HEK293 (cell line): ENCODE data around the gene ALOXE3.

Experiments used
- ATF2 ChIP-seq: fragments of 450-650 bp; formaldehyde crosslinking; IDR thresholded peaks from 2 replicates; pipeline ENCODE4 v1.5.1; 2016; ENCODE audit warnings: missing biosample characterization, missing genetic modification characterization, low read depth
- ELK4 ChIP-seq: IDR thresholded peaks from 2 replicates; pipeline ENCODE4 v1.6.1; 2011; ENCODE audit warnings: mild to moderate bottlenecking, low read depth, low read length, borderline replicate concordance
- GFI1B ChIP-seq: fragments of 450-650 bp; formaldehyde crosslinking; IDR thresholded peaks from 2 replicates; pipeline ENCODE4 v1.5.1; 2016; ENCODE audit warnings: missing biosample characterization, missing genetic modification characterization
- GLIS2 ChIP-seq: fragments of 450-650 bp; formaldehyde crosslinking; IDR thresholded peaks from 2 replicates; pipeline ENCODE4 v1.5.1; 2016; ENCODE audit warnings: missing biosample characterization, missing genetic modification characterization
- HOXC10 ChIP-seq: sonication (generic); formaldehyde crosslinking; IDR thresholded peaks from 2 replicates; pipeline ENCODE4 v1.8.1; 2023; ENCODE audit warnings: mild to moderate bottlenecking, missing genetic modification reagents
- KLF1 ChIP-seq: fragments of 450-650 bp; formaldehyde crosslinking; IDR thresholded peaks from 2 replicates; pipeline ENCODE4 v1.5.1; 2016; ENCODE audit warnings: missing biosample characterization, missing genetic modification characterization
- KLF9 ChIP-seq: fragments of 450-650 bp; formaldehyde crosslinking; IDR thresholded peaks from 2 replicates; pipeline ENCODE4 v1.5.1; 2016; ENCODE audit warnings: missing biosample characterization, missing genetic modification characterization, low read depth
- MEIS1 ChIP-seq: sonication (generic); formaldehyde crosslinking; IDR thresholded peaks from 2 replicates; pipeline ENCODE4 v1.8.1; 2022; ENCODE audit warnings: missing genetic modification reagents, mild to moderate bottlenecking, borderline replicate concordance
- MZF1 ChIP-seq: fragments of 450-650 bp; formaldehyde crosslinking; IDR thresholded peaks from 2 replicates; pipeline ENCODE4 v1.5.1; 2017; ENCODE audit warnings: missing biosample characterization, missing genetic modification characterization, borderline replicate concordance
- PATZ1 ChIP-seq: fragments of 450-650 bp; formaldehyde crosslinking; IDR thresholded peaks from 2 replicates; pipeline ENCODE4 v1.5.1; 2016; ENCODE audit warnings: missing biosample characterization, missing genetic modification characterization
- YY2 ChIP-seq: fragments of 450-650 bp; formaldehyde crosslinking; IDR thresholded peaks from 2 replicates; pipeline ENCODE4 v1.5.1; 2016; ENCODE audit warnings: missing biosample characterization, missing genetic modification characterization
- ZBTB21 ChIP-seq: fragments of 450-650 bp; formaldehyde crosslinking; IDR thresholded peaks from 2 replicates; pipeline ENCODE4 v1.5.1; 2017; ENCODE audit warnings: missing biosample characterization, missing genetic modification characterization
- ZBTB8A ChIP-seq: fragments of 450-650 bp; formaldehyde crosslinking; IDR thresholded peaks from 2 replicates; pipeline ENCODE4 v1.5.1; 2016; ENCODE audit warnings: missing biosample characterization, missing genetic modification characterization
- ZFHX2 ChIP-seq: fragments of 450-650 bp; formaldehyde crosslinking; conservative IDR thresholded peaks from 2 replicates; pipeline ENCODE4 v1.5.1; 2016; ENCODE audit warnings: missing biosample characterization, missing genetic modification characterization
- ZNF121 ChIP-seq: fragments of 450-650 bp; formaldehyde crosslinking; IDR thresholded peaks from 2 replicates; pipeline ENCODE4 v1.5.1; 2016; ENCODE audit warnings: missing biosample characterization, missing genetic modification characterization
- ZNF155 ChIP-seq: fragments of 450-650 bp; formaldehyde crosslinking; IDR thresholded peaks from 2 replicates; pipeline ENCODE4 v1.5.1; 2016; ENCODE audit warnings: missing biosample characterization, missing genetic modification characterization
- ZNF274 ChIP-seq, 2 experiments: fragments of 200-500 bp in 1 of 2; fragments of 450-650 bp in 1 of 2; sonication (Bioruptor generic) in 1 of 2; formaldehyde crosslinking in 1 of 2; IDR thresholded peaks; 2 replicates each; pipeline versions ENCODE4 v1.5.1 to v1.6.1; 2014 to 2016; ENCODE audit warnings: borderline replicate concordance in 1 of 2, inconsistent platforms in 1 of 2, low read length in 1 of 2, missing biosample characterization in 1 of 2, missing genetic modification characterization in 1 of 2
- ZNF302 ChIP-seq: fragments of 450-650 bp; formaldehyde crosslinking; IDR thresholded peaks from 2 replicates; pipeline ENCODE4 v1.5.1; 2016; ENCODE audit warnings: missing biosample characterization, missing genetic modification characterization, low read depth
- ZNF311 ChIP-seq: fragments of 450-650 bp; formaldehyde crosslinking; IDR thresholded peaks from 2 replicates; pipeline ENCODE4 v1.5.1; 2017; ENCODE audit warnings: missing biosample characterization, missing genetic modification characterization, borderline replicate concordance
- ZNF37A ChIP-seq: fragments of 450-650 bp; IDR thresholded peaks from 2 replicates; pipeline ENCODE4 v1.5.1; 2018; ENCODE audit warnings: missing biosample characterization, missing genetic modification characterization
- ZNF423 ChIP-seq: fragments of 450-650 bp; formaldehyde crosslinking; IDR thresholded peaks from 2 replicates; pipeline ENCODE4 v1.5.1; 2016; ENCODE audit warnings: missing biosample characterization, missing genetic modification characterization
- ZNF561 ChIP-seq: fragments of 450-650 bp; IDR thresholded peaks from 2 replicates; pipeline ENCODE4 v1.5.1; 2018; ENCODE audit warnings: missing biosample characterization, missing genetic modification characterization, borderline replicate concordance
- ZNF571 ChIP-seq: fragments of 450-650 bp; formaldehyde crosslinking; IDR thresholded peaks from 2 replicates; pipeline ENCODE4 v1.5.0; 2017; ENCODE audit warnings: missing biosample characterization, missing genetic modification characterization
- ZNF623 ChIP-seq: fragments of 450-650 bp; formaldehyde crosslinking; IDR thresholded peaks from 2 replicates; pipeline ENCODE4 v1.5.1; 2016; ENCODE audit warnings: missing biosample characterization, missing genetic modification characterization
- ZNF658 ChIP-seq: fragments of 450-650 bp; formaldehyde crosslinking; IDR thresholded peaks from 2 replicates; pipeline ENCODE4; 2016; ENCODE audit warnings: missing biosample characterization, missing genetic modification characterization
- ZNF768 ChIP-seq: fragments of 450-650 bp; formaldehyde crosslinking; IDR thresholded peaks from 2 replicates; pipeline ENCODE4 v1.5.1; 2018; ENCODE audit warnings: missing biosample characterization, mild to moderate bottlenecking, missing genetic modification characterization
- ZNF776 ChIP-seq: fragments of 450-650 bp; formaldehyde crosslinking; IDR thresholded peaks from 2 replicates; pipeline ENCODE4 v1.5.0; 2017; ENCODE audit warnings: missing biosample characterization, missing genetic modification characterization, borderline replicate concordance
- ZSCAN23 ChIP-seq: fragments of 450-650 bp; formaldehyde crosslinking; IDR thresholded peaks from 2 replicates; pipeline ENCODE4 v1.5.1; 2016; ENCODE audit warnings: missing biosample characterization, missing genetic modification characterization
- TF ChIP-seq, protein P1 (sequence below): fragments of 450-650 bp; IDR thresholded peaks from 2 replicates; pipeline ENCODE4 v1.5.1; 2018; ENCODE audit warnings: missing biosample characterization, mild to moderate bottlenecking, missing genetic modification characterization
- TF ChIP-seq, protein P2 (sequence below): fragments of 450-650 bp; formaldehyde crosslinking; IDR thresholded peaks from 2 replicates; pipeline ENCODE4 v1.5.1; 2016; ENCODE audit warnings: missing biosample characterization, missing genetic modification characterization
- TF ChIP-seq, protein P3 (sequence below): fragments of 450-650 bp; formaldehyde crosslinking; IDR thresholded peaks from 2 replicates; pipeline ENCODE4; 2016; ENCODE audit warnings: missing biosample characterization, missing genetic modification characterization

Gene ALOXE3

GRCh38 chr17:8162997-8163977 lies 45.0 kb upstream of the ALOXE3 start (continued):
- TF ChIP-seq ZBTB21 (tag by site-specific recombination) (no peak), YY2 (tag by site-specific recombination) (no peak), KLF9 (tag by site-specific recombination) (peak; percentile 16; the same call in 1 of the 2 replicates), GLIS2 (tag by site-specific recombination) (peak; percentile 67), PATZ1 (tag by site-specific recombination) (peak; percentile 75), KLF1 (tag by site-specific recombination) (peak; percentile 70; the same call in 1 of the 2 replicates), ZFHX2 (tag by site-specific recombination) (peak; percentile 72), MZF1 (tag by site-specific recombination) (no peak), GFI1B (tag by site-specific recombination) (no peak), ZNF768 (no peak), ZNF423 (no peak), ZNF658 (tag by site-specific recombination) (no peak), HOXC10 (CRISPR knock-in tag) (no peak), ZNF302 (tag by site-specific recombination) (no peak), ZNF311 (no peak), ZNF121 (tag by site-specific recombination) (no peak), ZNF155 (tag by site-specific recombination) (no peak), ZSCAN23 (tag by site-specific recombination) (no peak), ATF2 (no peak), ZNF274 (IDR thresholded peaks at IDR 0.05; ENCODE audit: low read length) (no peak), ZNF274 (tag by site-specific recombination; IDR thresholded peaks at IDR 0.05; ENCODE audit: borderline replicate concordance) (no peak), ZNF561 (tag by site-specific recombination) (no peak), ZNF776 (tag by site-specific recombination) (no peak), ZNF37A (tag by site-specific recombination) (no peak), ZNF571 (tag by site-specific recombination) (no peak), ELK4 (no peak), ZNF623 (tag by site-specific recombination) (no peak), MEIS1 (CRISPR knock-in tag) (no peak), ZBTB8A (tag by site-specific recombination) (peak; percentile 24; the same call in 1 of the 2 replicates)
- TF ChIP-seq, protein P1, sequence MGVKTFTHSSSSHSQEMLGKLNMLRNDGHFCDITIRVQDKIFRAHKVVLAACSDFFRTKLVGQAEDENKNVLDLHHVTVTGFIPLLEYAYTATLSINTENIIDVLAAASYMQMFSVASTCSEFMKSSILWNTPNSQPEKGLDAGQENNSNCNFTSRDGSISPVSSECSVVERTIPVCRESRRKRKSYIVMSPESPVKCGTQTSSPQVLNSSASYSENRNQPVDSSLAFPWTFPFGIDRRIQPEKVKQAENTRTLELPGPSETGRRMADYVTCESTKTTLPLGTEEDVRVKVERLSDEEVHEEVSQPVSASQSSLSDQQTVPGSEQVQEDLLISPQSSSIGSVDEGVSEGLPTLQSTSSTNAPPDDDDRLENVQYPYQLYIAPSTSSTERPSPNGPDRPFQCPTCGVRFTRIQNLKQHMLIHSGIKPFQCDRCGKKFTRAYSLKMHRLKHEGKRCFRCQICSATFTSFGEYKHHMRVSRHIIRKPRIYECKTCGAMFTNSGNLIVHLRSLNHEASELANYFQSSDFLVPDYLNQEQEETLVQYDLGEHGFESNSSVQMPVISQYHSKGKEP (tag by site-specific recombination), result no peak
- TF ChIP-seq, protein P2, sequence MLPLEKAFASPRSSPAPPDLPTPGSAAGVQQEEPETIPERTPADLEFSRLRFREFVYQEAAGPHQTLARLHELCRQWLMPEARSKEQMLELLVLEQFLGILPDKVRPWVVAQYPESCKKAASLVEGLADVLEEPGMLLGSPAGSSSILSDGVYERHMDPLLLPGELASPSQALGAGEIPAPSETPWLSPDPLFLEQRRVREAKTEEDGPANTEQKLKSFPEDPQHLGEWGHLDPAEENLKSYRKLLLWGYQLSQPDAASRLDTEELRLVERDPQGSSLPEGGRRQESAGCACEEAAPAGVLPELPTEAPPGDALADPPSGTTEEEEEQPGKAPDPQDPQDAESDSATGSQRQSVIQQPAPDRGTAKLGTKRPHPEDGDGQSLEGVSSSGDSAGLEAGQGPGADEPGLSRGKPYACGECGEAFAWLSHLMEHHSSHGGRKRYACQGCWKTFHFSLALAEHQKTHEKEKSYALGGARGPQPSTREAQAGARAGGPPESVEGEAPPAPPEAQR (tag by site-specific recombination), result no peak
- TF ChIP-seq, protein P3, sequence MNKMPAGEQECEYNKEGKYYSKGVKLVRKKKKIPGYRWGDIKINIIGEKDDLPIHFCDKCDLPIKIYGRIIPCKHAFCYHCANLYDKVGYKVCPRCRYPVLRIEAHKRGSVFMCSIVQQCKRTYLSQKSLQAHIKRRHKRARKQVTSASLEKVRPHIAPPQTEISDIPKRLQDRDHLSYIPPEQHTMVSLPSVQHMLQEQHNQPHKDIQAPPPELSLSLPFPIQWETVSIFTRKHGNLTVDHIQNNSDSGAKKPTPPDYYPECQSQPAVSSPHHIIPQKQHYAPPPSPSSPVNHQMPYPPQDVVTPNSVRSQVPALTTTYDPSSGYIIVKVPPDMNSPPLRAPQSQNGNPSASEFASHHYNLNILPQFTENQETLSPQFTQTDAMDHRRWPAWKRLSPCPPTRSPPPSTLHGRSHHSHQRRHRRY (tag by site-specific recombination), result no peak
